PC-3 (cell line): ENCODE measurements around the gene ANKRD37. TPM values are rescaled to one million over a fixed set of nuclear protein-coding genes. Genes with fewer than 3 reads are reported as not detected.

ENCODE experiments used
- ATAC-seq: fragments of 200-7000 bp; cut with Tn5 transposase; 2 replicates; pipeline ENCODE4 v1.9.1; 2020; ENCODE audit warnings: mild to moderate bottlenecking, moderate library complexity
- BruUV-seq: library from RNA; stranded (reverse); fragments of 400-500 nt; replicated peaks from 2 replicates; lab custom pipeline; 2021; lab: Mats Ljungman, UMichigan
- CTCF ChIA-PET: fragments of 300-600 bp; sonication (Branson Sonifier 250); formaldehyde crosslinking; loops from one replicate; lab custom pipeline; 2022; ENCODE audit warnings: antibody characterized with exemption; lab: Charles Lee
- POLR2A ChIA-PET: fragments of 300-600 bp; sonication (Branson Sonifier 250); formaldehyde crosslinking; loops from one replicate; lab custom pipeline; 2022; ENCODE audit warnings: antibody characterized with exemption; ENCODE audit not compliant: unreplicated experiment; lab: Charles Lee
- DNase-seq: peaks from one replicate; pipeline ENCODE4 v3.0.0-alpha.2; 2015
- H2AFZ ChIP-seq: fragments of 300-600 bp; sonication (generic); 2 replicates; pipeline ENCODE4 v1.6.0; 2016; ENCODE audit warnings: antibody characterized with exemption, low read length
- H3F3A ChIP-seq: fragments of 300-600 bp; sonication (generic); one replicate; pipeline ENCODE4 v1.6.0; 2017; ENCODE audit warnings: antibody characterized with exemption, low read length, control low read depth, mild to moderate bottlenecking; ENCODE audit not compliant: unreplicated experiment
- H3K27ac ChIP-seq: fragments of 300-600 bp; sonication (generic); 2 replicates; pipeline ENCODE4 v1.5.1; 2016; ENCODE audit warnings: mild to moderate bottlenecking, low read length
- H3K27me3 ChIP-seq: fragments of 300-600 bp; sonication (generic); 2 replicates; pipeline ENCODE4 v1.6.1; 2016; ENCODE audit warnings: low read length, mixed read lengths
- H3K36me3 ChIP-seq: fragments of 300-600 bp; sonication (generic); 2 replicates; pipeline ENCODE4 v1.6.1; 2016; ENCODE audit warnings: low read depth, mixed run types, low read length, mixed read lengths
- H3K4me1 ChIP-seq: fragments of 300-600 bp; sonication (generic); 2 replicates; pipeline ENCODE4 v1.5.1; 2016; ENCODE audit warnings: low read length; ENCODE audit not compliant: insufficient read depth
- H3K4me2 ChIP-seq: fragments of 300-600 bp; sonication (generic); 2 replicates; pipeline ENCODE4 v1.6.0; 2016; ENCODE audit warnings: low read length
- H3K4me3 ChIP-seq: fragments of 300-600 bp; sonication (generic); 2 replicates; pipeline ENCODE4 v1.5.1; 2016; ENCODE audit warnings: mild to moderate bottlenecking, low read length, mixed read lengths
- H3K79me2 ChIP-seq: fragments of 300-600 bp; sonication (generic); 2 replicates; pipeline ENCODE4 v1.6.1; 2017; ENCODE audit warnings: low read length, mixed read lengths
- H3K9ac ChIP-seq: fragments of 300-600 bp; sonication (generic); 2 replicates; pipeline ENCODE4 v1.6.0; 2016; ENCODE audit warnings: mild to moderate bottlenecking, low read length
- H3K9me2 ChIP-seq: fragments of 300-600 bp; sonication (generic); replicated peaks from 2 replicates; pipeline ENCODE4 v1.6.1; 2016; ENCODE audit warnings: mixed run types, low read length, mixed read lengths
- H3K9me3 ChIP-seq: fragments of 300-600 bp; sonication (generic); 2 replicates; pipeline ENCODE4 v1.6.1; 2016; ENCODE audit warnings: low read length, mixed read lengths
- H4K20me1 ChIP-seq: fragments of 300-600 bp; sonication (generic); 2 replicates; pipeline ENCODE4 v1.6.1; 2016; ENCODE audit warnings: low read length, mixed read lengths
- EZH2 ChIP-seq: fragments of 300-600 bp; sonication (generic); IDR thresholded peaks from one replicate; pipeline ENCODE4 v1.6.1; 2017; ENCODE audit warnings: antibody characterized with exemption, mild to moderate bottlenecking, low read length; ENCODE audit not compliant: unreplicated experiment
- EZH2phosphoT487 ChIP-seq: fragments of 300-600 bp; sonication (generic); IDR thresholded peaks from 2 replicates; pipeline ENCODE4 v1.6.1; 2018; ENCODE audit warnings: mild to moderate bottlenecking, antibody characterized with exemption, low read length, borderline replicate concordance
- intact Hi-C: fragments of 100-400 bp; cut with micrococcal nuclease; formaldehyde crosslinking; loops from 2 replicates; pipeline ENCODE4 v1.9.0; 2023
- total RNA-seq: library from RNA; depleted of rRNA; stranded (reverse); fragments of >200 nt; gene quantifications from 2 replicates; pipeline ENCODE4 v1.2.3, GENCODE V29; 2014; rRNA removed
- TF ChIP-seq, protein P1 (sequence below): fragments of 300-600 bp; sonication (generic); conservative IDR thresholded peaks from 2 replicates; pipeline ENCODE4 v1.5.1; 2017; ENCODE audit warnings: antibody characterized with exemption, low read depth, mild to moderate bottlenecking, low read length

The ANKRD37 gene
- total RNA-seq, 1 experiment from 2014 or later = 18.7 TPM

- H3F3A ChIP-seq = no peaks in the 10 kb centered on the region
- H3K4me1 ChIP-seq = no peaks in the 10 kb centered on the region
- H4K20me1 ChIP-seq = no peaks in the 10 kb centered on the region
- ATAC-seq (no peak), DNase-seq (no peak)
- no peak overlapping the region for H3K4me2 ChIP-seq
- H3K27me3 ChIP-seq = no peaks in the 10 kb centered on the region
- CTCF ChIA-PET = no interaction called here
- intact Hi-C loops = no loop called here
- no peak overlapping the region for H3K4me3 ChIP-seq
- POLR2A ChIA-PET = no interaction called here
- no peaks in the 10 kb centered on the region for H3K9me2 ChIP-seq
- H3K9ac ChIP-seq = no peak overlapping the region
- no peaks in the 10 kb centered on the region for H3K36me3 ChIP-seq
- no peak overlapping the region for H3K27ac ChIP-seq
- no peaks in the 10 kb centered on the region for H3K79me2 ChIP-seq
- no peak for TF ChIP-seq EZH2
- no peak for TF ChIP-seq EZH2phosphoT487
- TF ChIP-seq, protein P1, sequence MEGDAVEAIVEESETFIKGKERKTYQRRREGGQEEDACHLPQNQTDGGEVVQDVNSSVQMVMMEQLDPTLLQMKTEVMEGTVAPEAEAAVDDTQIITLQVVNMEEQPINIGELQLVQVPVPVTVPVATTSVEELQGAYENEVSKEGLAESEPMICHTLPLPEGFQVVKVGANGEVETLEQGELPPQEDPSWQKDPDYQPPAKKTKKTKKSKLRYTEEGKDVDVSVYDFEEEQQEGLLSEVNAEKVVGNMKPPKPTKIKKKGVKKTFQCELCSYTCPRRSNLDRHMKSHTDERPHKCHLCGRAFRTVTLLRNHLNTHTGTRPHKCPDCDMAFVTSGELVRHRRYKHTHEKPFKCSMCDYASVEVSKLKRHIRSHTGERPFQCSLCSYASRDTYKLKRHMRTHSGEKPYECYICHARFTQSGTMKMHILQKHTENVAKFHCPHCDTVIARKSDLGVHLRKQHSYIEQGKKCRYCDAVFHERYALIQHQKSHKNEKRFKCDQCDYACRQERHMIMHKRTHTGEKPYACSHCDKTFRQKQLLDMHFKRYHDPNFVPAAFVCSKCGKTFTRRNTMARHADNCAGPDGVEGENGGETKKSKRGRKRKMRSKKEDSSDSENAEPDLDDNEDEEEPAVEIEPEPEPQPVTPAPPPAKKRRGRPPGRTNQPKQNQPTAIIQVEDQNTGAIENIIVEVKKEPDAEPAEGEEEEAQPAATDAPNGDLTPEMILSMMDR = no peak
- no peak overlapping the region for H2AFZ ChIP-seq
- no TSS peak for BruUV-seq
- H3K9me3 ChIP-seq = no peaks in the 10 kb centered on the region
Observed at GRCh38 chr4:185441479-185441878, 44.8 kb downstream of the ANKRD37 start.

DNA sequence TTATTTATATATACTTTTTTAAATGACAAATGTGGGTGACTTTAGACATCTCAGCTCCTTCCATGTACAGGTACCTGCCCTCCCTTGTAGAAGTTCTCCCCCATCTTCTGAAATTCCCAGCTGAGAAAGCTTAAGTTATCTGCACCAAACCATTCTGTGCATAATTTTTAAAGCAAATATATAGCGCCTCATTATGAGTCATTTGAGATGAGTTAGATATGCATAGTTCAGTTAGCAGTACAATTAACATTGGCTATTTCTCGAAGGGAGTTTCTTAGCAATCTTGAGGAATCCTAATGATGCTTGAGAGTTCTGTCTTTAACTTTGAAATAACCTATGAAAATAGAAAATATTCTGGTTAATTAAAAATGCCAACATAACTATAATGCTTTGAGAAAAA is 48.6 kb downstream of the ANKRD37 start:
- no peak overlapping the region for H3K9ac ChIP-seq
- no peaks in the 10 kb centered on the region for H3K4me1 ChIP-seq
- H3K27ac ChIP-seq = no peak overlapping the region
- DNase-seq (no peak), ATAC-seq (peak; percentile 40; the same call in 1 of the 2 replicates)
- H3K27me3 ChIP-seq = no peaks in the 10 kb centered on the region
- no peaks in the 10 kb centered on the region for H3F3A ChIP-seq
- POLR2A ChIA-PET = interaction anchor here (0.5 kb wide), 1 partner anchor 43 kb away, joined by 3 read pairs; no protein-coding TSS in a partner anchor
- no peaks in the 10 kb centered on the region for H3K9me3 ChIP-seq
- H2AFZ ChIP-seq = no peak overlapping the region
- TF ChIP-seq, protein P1 = no peak
- TF ChIP-seq EZH2phosphoT487 (no peak), EZH2 (no peak)
- no peaks in the 10 kb centered on the region for H3K9me2 ChIP-seq
- BruUV-seq = no TSS peak
- CTCF ChIA-PET = no interaction called here
- no peaks in the 10 kb centered on the region for H4K20me1 ChIP-seq
- no peaks in the 10 kb centered on the region for H3K79me2 ChIP-seq
- H3K4me3 ChIP-seq = no peak overlapping the region
- H3K4me2 ChIP-seq = no peak overlapping the region
- intact Hi-C loops = no loop called here
- no peaks in the 10 kb centered on the region for H3K36me3 ChIP-seq

Other genes starting within 250 kb of the ANKRD37 start
- gene CFAP97, start 192.8 kb upstream of the ANKRD37 start, total RNA-seq = 10.5 and 12.4 TPM in 2 replicates
- gene SNX25, start 187.2 kb upstream of the ANKRD37 start, total RNA-seq = 8.4 and 9.2 TPM in 2 replicates
- 0.40 and 0.44 TPM in 2 replicates for gene LRP2BP, start 917 bp upstream of the ANKRD37 start, total RNA-seq
- 24.6 and 27.0 TPM in 2 replicates for gene UFSP2, start 29.1 kb downstream of the ANKRD37 start, total RNA-seq
- 0.62 TPM in 1 of 2 replicates, not detected in the other for gene CCDC110, start 74.9 kb downstream of the ANKRD37 start, total RNA-seq
- gene PDLIM3, start 138.7 kb downstream of the ANKRD37 start, total RNA-seq = 0.47 TPM in 1 of 2 replicates, not detected in the other